ENCODE measurements around the gene UBASH3B. TPM values are rescaled to one million over a fixed set of nuclear protein-coding genes. Genes with fewer than 3 reads are reported as not detected.
A peak's percentile ranks its signal among the peaks of the same experiment; 100 is the strongest.

The UBASH3B gene
- total RNA-seq, 1 donor from 2014 or later = 17.9 TPM

DNA sequence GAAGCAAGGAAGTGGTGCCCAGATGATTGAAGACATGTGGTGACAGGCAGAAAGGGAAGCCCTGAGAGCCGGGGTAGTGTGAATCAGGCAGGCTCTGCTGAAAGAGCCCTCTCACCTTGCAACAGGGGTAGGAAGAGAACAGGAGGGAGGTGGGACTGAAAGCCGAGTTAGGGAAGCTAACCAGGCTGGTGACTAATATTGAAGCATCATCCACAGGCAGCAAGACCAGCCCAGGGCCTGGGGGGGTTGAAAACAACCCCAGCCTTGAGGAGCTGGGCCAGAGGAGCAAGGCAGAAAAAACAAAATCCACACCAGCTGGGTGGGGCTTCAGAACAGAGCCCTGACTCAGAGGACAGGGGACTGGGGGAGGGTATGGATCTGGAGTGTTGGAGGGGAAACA is 147.8 kb downstream of the UBASH3B start:
- DNase-seq (ENCODE audit: low spot score) = no peak
- peaks cover 5% of the 10 kb centered on the region for H3K36me3 Mint-ChIP-seq (ENCODE audit: low read depth)
- H3K4me3 Mint-ChIP-seq = no peak overlapping the region
- intact Hi-C loops (cut with micrococcal nuclease) = no loop called here
- H3K27me3 Mint-ChIP-seq (ENCODE audit: insufficient read depth) = peaks cover 2% of the 10 kb centered on the region
- H3K4me1 Mint-ChIP-seq (ENCODE audit: low read depth) = peaks cover 16% of the 10 kb centered on the region
- no peak overlapping the region for H3K27ac Mint-ChIP-seq
- H3K9me3 Mint-ChIP-seq = no peaks in the 10 kb centered on the region

DNA sequence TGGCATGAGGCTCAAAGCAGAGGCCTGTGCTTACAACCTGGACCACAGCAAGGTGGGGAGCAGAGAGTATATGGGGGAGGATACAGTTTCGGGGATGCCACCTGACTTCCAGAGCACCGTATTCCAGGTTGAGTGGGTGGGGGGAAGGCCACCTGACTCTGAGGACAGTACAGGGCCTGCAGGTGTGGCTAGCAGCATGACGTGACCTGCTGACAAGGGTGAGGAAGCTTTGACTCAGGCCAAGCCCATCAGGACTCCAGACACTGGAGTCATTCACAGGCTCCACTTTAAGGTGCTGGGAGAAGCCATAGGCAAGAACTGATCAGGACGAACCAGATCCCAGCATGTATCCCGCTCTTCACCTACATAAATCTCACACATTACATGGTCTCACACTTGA is 148.2 kb downstream of the UBASH3B start:
- Mint-ChIP-seq H3K27me3 (ENCODE audit: insufficient read depth) (peaks cover 2% of the 10 kb centered on the region), H3K9me3 (no peaks in the 10 kb centered on the region), H3K4me3 (no peak overlapping the region), H3K4me1 (ENCODE audit: low read depth) (peaks cover 20% of the 10 kb centered on the region), H3K27ac (no peak overlapping the region), H3K36me3 (ENCODE audit: low read depth) (peaks cover 5% of the 10 kb centered on the region)
- intact Hi-C loops (cut with micrococcal nuclease) = no loop called here
- no peak for DNase-seq (ENCODE audit: low spot score)

DNA sequence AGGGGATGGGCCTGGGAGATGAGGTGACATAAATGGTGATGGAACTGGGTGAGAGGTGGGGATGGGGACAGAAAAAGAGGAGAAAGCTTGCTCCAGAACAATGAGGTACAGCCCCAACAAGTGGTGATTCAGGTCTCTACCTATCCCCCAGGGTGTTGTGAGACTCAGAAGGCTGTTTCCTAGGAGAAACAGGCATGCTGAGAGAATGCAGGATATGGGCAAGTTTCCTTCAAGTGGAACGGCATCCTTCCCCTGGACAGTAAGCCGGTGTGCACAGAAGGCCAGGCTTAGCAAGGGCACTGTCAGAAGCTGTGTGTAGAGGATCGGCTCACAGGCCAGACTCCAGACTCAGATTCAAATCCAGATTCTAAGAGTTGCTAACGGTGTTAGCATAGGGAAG is 148.6 kb downstream of the UBASH3B start:
- Mint-ChIP-seq H3K27ac (no peak overlapping the region), H3K9me3 (no peaks in the 10 kb centered on the region)

GRCh38 chr11:122804796-122805195 is 149.3 kb downstream of the UBASH3B start:
- H3K27ac Mint-ChIP-seq = no peak overlapping the region
- H3K4me3 Mint-ChIP-seq = no peak overlapping the region
- peaks cover 2% of the 10 kb centered on the region for H3K27me3 Mint-ChIP-seq (ENCODE audit: insufficient read depth)
- peaks cover 3% of the 10 kb centered on the region for H3K36me3 Mint-ChIP-seq (ENCODE audit: low read depth)
- no peaks in the 10 kb centered on the region for H3K9me3 Mint-ChIP-seq
- H3K4me1 Mint-ChIP-seq (ENCODE audit: low read depth) = peaks cover 31% of the 10 kb centered on the region
- no peak for DNase-seq (ENCODE audit: low spot score)
- intact Hi-C loops (cut with micrococcal nuclease) = no loop called here

More for the DNA sequence above, 148.6 kb downstream of the UBASH3B start:
- no peak for DNase-seq (ENCODE audit: low spot score)
- H3K4me1 Mint-ChIP-seq (ENCODE audit: low read depth) = peaks cover 25% of the 10 kb centered on the region
- intact Hi-C loops (cut with micrococcal nuclease) = no loop called here
- H3K4me3 Mint-ChIP-seq = no peak overlapping the region
- H3K27me3 Mint-ChIP-seq (ENCODE audit: insufficient read depth) = peaks cover 2% of the 10 kb centered on the region
- peaks cover 3% of the 10 kb centered on the region for H3K36me3 Mint-ChIP-seq (ENCODE audit: low read depth)

- H3K27me3 Mint-ChIP-seq (ENCODE audit: insufficient read depth) = peaks cover 2% of the 10 kb centered on the region
- intact Hi-C loops (cut with micrococcal nuclease) = loop anchor here (1.0 kb wide), 1 partner anchor 48 kb away; no protein-coding TSS in a partner anchor
Measured at GRCh38 chr11:122807731-122808477, 152.4 kb downstream of the UBASH3B start.

DNA sequence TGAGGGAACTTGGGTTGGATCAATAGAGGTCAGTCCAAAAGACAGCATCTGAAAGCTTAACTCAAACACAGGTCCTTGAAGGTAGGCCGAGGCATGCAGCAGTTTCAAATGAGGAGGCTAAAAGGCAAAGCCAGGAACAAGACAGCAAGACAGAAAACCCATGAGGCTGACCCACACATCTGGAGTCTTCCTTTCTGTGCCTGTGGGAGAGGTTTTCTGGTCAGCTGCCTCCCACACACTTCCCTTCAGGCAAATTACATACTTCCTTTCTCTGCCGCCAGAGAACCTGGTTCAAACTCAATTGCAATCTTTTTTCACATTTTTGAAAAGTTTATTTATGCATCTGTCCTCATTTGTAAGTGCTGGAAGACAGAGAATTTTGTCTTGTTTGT is 153.0 kb downstream of the UBASH3B start:
- peak overlapping the region; percentile 9 for H3K4me3 Mint-ChIP-seq
- intact Hi-C loops (cut with micrococcal nuclease) = loop anchor here (1.0 kb wide), 1 partner anchor 48 kb away; no protein-coding TSS in a partner anchor
- peaks cover 3% of the 10 kb centered on the region for H3K36me3 Mint-ChIP-seq (ENCODE audit: low read depth)
- H3K27ac Mint-ChIP-seq = peak overlapping the region; percentile 15
- no peak for DNase-seq (ENCODE audit: low spot score)
- no peaks in the 10 kb centered on the region for H3K9me3 Mint-ChIP-seq
- H3K4me1 Mint-ChIP-seq (ENCODE audit: low read depth) = peaks cover 29% of the 10 kb centered on the region
- H3K27me3 Mint-ChIP-seq (ENCODE audit: insufficient read depth) = peaks cover 2% of the 10 kb centered on the region

More at GRCh38 chr11:122807731-122808477, 152.4 kb downstream of the UBASH3B start:
- Mint-ChIP-seq H3K27ac (peak overlapping the region; percentile 15), H3K9me3 (no peaks in the 10 kb centered on the region), H3K36me3 (ENCODE audit: low read depth) (peaks cover 3% of the 10 kb centered on the region), H3K4me1 (ENCODE audit: low read depth) (peaks cover 34% of the 10 kb centered on the region), H3K4me3 (no peak overlapping the region)
- no peak for DNase-seq (ENCODE audit: low spot score)

GRCh38 chr11:122809866-122810265 is 154.3 kb downstream of the UBASH3B start:
- Mint-ChIP-seq H3K4me3 (no peak overlapping the region), H3K4me1 (ENCODE audit: low read depth) (peaks cover 29% of the 10 kb centered on the region), H3K36me3 (ENCODE audit: low read depth) (peaks cover 3% of the 10 kb centered on the region), H3K27ac (no peak overlapping the region), H3K27me3 (ENCODE audit: insufficient read depth) (no peaks in the 10 kb centered on the region), H3K9me3 (no peaks in the 10 kb centered on the region)
- intact Hi-C loops (cut with micrococcal nuclease) = no loop called here
- no peak for DNase-seq (ENCODE audit: low spot score)

GRCh38 chr11:122811721-122812120 is 156.2 kb downstream of the UBASH3B start:
- Mint-ChIP-seq H3K4me3 (no peak overlapping the region), H3K27me3 (ENCODE audit: insufficient read depth) (peaks cover 2% of the 10 kb centered on the region), H3K9me3 (no peaks in the 10 kb centered on the region), H3K36me3 (ENCODE audit: low read depth) (peaks cover 3% of the 10 kb centered on the region), H3K4me1 (ENCODE audit: low read depth) (peaks cover 29% of the 10 kb centered on the region), H3K27ac (no peak overlapping the region)
- DNase-seq (ENCODE audit: low spot score) = no peak
- intact Hi-C loops (cut with micrococcal nuclease) = no loop called here

DNA sequence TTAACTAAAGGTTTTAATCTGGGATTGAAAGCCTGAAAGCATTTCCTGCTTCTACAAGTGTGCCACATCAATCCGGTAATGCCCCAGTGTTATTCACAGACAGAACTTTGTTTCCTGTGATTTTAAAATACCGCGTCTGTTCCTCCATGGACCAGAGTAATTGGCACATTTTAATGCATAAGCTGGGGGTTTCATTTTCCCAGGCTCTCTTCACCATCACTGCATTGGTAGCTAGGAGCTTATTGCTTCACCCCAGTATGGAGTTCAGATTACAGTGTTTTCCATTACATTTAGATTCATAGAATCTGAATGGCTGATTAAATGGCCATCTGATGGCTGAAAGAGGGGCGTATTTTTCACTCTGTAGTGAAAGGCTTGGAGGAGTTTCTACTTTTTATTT is 157.1 kb downstream of the UBASH3B start:
- Mint-ChIP-seq H3K36me3 (ENCODE audit: low read depth) (no peaks in the 10 kb centered on the region), H3K27me3 (ENCODE audit: insufficient read depth) (peaks cover 2% of the 10 kb centered on the region), H3K9me3 (no peaks in the 10 kb centered on the region), H3K27ac (no peak overlapping the region), H3K4me3 (no peak overlapping the region), H3K4me1 (ENCODE audit: low read depth) (peaks cover 29% of the 10 kb centered on the region)
- no peak for DNase-seq (ENCODE audit: low spot score)
- intact Hi-C loops (cut with micrococcal nuclease) = no loop called here

- no peaks in the 10 kb centered on the region for H3K9me3 Mint-ChIP-seq
Measured at GRCh38 chr11:122813176-122813893, 157.8 kb downstream of the UBASH3B start.

GRCh38 chr11:122813894-122814270 is 158.4 kb downstream of the UBASH3B start:
- Mint-ChIP-seq H3K27me3 (ENCODE audit: insufficient read depth) (peaks cover 2% of the 10 kb centered on the region), H3K36me3 (ENCODE audit: low read depth) (no peaks in the 10 kb centered on the region), H3K9me3 (no peaks in the 10 kb centered on the region), H3K4me1 (ENCODE audit: low read depth) (peaks cover 17% of the 10 kb centered on the region), H3K4me3 (no peak overlapping the region), H3K27ac (no peak overlapping the region)
- no peak for DNase-seq (ENCODE audit: low spot score)
- intact Hi-C loops (cut with micrococcal nuclease) = no loop called here

More at GRCh38 chr11:122813176-122813893, 157.8 kb downstream of the UBASH3B start:
- Mint-ChIP-seq H3K4me1 (ENCODE audit: low read depth) (peaks cover 23% of the 10 kb centered on the region), H3K27ac (no peak overlapping the region), H3K4me3 (no peak overlapping the region), H3K36me3 (ENCODE audit: low read depth) (no peaks in the 10 kb centered on the region), H3K27me3 (ENCODE audit: insufficient read depth) (peaks cover 2% of the 10 kb centered on the region)
- DNase-seq (ENCODE audit: low spot score) = no peak
- intact Hi-C loops (cut with micrococcal nuclease) = no loop called here

- H3K4me3 Mint-ChIP-seq = no peak overlapping the region
- peaks cover 12% of the 10 kb centered on the region for H3K4me1 Mint-ChIP-seq (ENCODE audit: low read depth)
- no peak overlapping the region for H3K27ac Mint-ChIP-seq
- intact Hi-C loops (cut with micrococcal nuclease) = no loop called here
- H3K27me3 Mint-ChIP-seq (ENCODE audit: insufficient read depth) = peaks cover 2% of the 10 kb centered on the region
- peaks cover 4% of the 10 kb centered on the region for H3K9me3 Mint-ChIP-seq
- no peaks in the 10 kb centered on the region for H3K36me3 Mint-ChIP-seq (ENCODE audit: low read depth)
- no peak for DNase-seq (ENCODE audit: low spot score)
Measured at GRCh38 chr11:122814401-122814800, 158.9 kb downstream of the UBASH3B start.

- peaks cover 8% of the 10 kb centered on the region for H3K4me1 Mint-ChIP-seq (ENCODE audit: low read depth)
- peaks cover 2% of the 10 kb centered on the region for H3K27me3 Mint-ChIP-seq (ENCODE audit: insufficient read depth)
- peaks cover 17% of the 10 kb centered on the region for H3K9me3 Mint-ChIP-seq
- peaks cover 1% of the 10 kb centered on the region for H3K36me3 Mint-ChIP-seq (ENCODE audit: low read depth)
- no peak overlapping the region for H3K4me3 Mint-ChIP-seq
- no peak for DNase-seq (ENCODE audit: low spot score)
- H3K27ac Mint-ChIP-seq = no peak overlapping the region
- intact Hi-C loops (cut with micrococcal nuclease) = no loop called here
Measured at GRCh38 chr11:122815900-122816299, 160.4 kb downstream of the UBASH3B start.
